SJCRH30 (cell line): ENCODE measurements around the gene DDI2. TPM values are rescaled to one million over a fixed set of nuclear protein-coding genes. Genes with fewer than 3 reads are reported as not detected.
A peak's percentile ranks its signal among the peaks of the same experiment; 100 is the strongest.

ENCODE experiments used
- DNase-seq, 2 experiments: peaks; one replicate each; pipeline ENCODE4 v3.0.0-alpha.2; 2015 to 2020
- H3K27ac ChIP-seq: fragments of 250-450 bp; sonication (Bioruptor Pico); 2 replicates; pipeline ENCODE4 v1.5.1; 2020; ENCODE audit warnings: mild to moderate bottlenecking, moderate library complexity
- H3K27me3 ChIP-seq: fragments of 250-450 bp; sonication (Bioruptor Pico); 2 replicates; pipeline ENCODE4 v1.5.1; 2020; ENCODE audit warnings: mild to moderate bottlenecking, moderate library complexity
- H3K36me3 ChIP-seq: fragments of 250-450 bp; sonication (Bioruptor Pico); 2 replicates; pipeline ENCODE4 v1.5.1; 2020; ENCODE audit warnings: mild to moderate bottlenecking, moderate library complexity
- H3K4me1 ChIP-seq: fragments of 250-450 bp; sonication (Bioruptor Pico); 2 replicates; pipeline ENCODE4 v1.5.1; 2020; ENCODE audit warnings: mild to moderate bottlenecking, moderate library complexity
- H3K4me3 ChIP-seq: fragments of 250-450 bp; sonication (Bioruptor Pico); 2 replicates; pipeline ENCODE4 v1.5.1; 2020; ENCODE audit warnings: mild to moderate bottlenecking, moderate library complexity
- H3K9me3 ChIP-seq: fragments of 250-450 bp; sonication (Bioruptor Pico); replicated peaks from 2 replicates; pipeline ENCODE4 v1.5.1; 2020; ENCODE audit warnings: mild to moderate bottlenecking, moderate library complexity
- total RNA-seq: library from RNA; depleted of rRNA; stranded (reverse); fragments of >200 nt; shearing (Covaris generic); gene quantifications from 2 replicates; pipeline ENCODE4 v1.2.3, GENCODE V29; 2014

The DDI2 gene
- total RNA-seq, 1 experiment from 2014 or later, result 29.1 TPM

- H3K4me3 ChIP-seq, result no peak overlapping the region
- no peaks in the 10 kb centered on the region for H3K27me3 ChIP-seq
- H3K36me3 ChIP-seq, result no peaks in the 10 kb centered on the region
- DNase-seq, result no peak
- H3K4me1 ChIP-seq, result peaks cover 9% of the 10 kb centered on the region
- H3K27ac ChIP-seq, result no peak overlapping the region
- no peaks in the 10 kb centered on the region for H3K9me3 ChIP-seq
Observed at GRCh38 chr1:15674386-15675159, 57.3 kb downstream of the DDI2 start.

GRCh38 chr1:15676010-15676409 is 58.8 kb downstream of the DDI2 start:
- Histone ChIP-seq H3K27ac (no peak overlapping the region), H3K27me3 (no peaks in the 10 kb centered on the region), H3K9me3 (no peaks in the 10 kb centered on the region), H3K36me3 (no peaks in the 10 kb centered on the region), H3K4me3 (no peak overlapping the region), H3K4me1 (peaks cover 9% of the 10 kb centered on the region)
- DNase-seq, result no peak

- no peak for DNase-seq
- Histone ChIP-seq H3K27me3 (no peaks in the 10 kb centered on the region), H3K27ac (no peak overlapping the region), H3K36me3 (no peaks in the 10 kb centered on the region), H3K4me3 (no peak overlapping the region), H3K4me1 (peaks cover 6% of the 10 kb centered on the region), H3K9me3 (no peaks in the 10 kb centered on the region)
Observed at GRCh38 chr1:15676688-15677661, 59.7 kb downstream of the DDI2 start.

- Histone ChIP-seq H3K4me1 (no peaks in the 10 kb centered on the region), H3K4me3 (no peak overlapping the region), H3K9me3 (no peaks in the 10 kb centered on the region), H3K36me3 (no peaks in the 10 kb centered on the region), H3K27me3 (no peaks in the 10 kb centered on the region), H3K27ac (no peak overlapping the region)
- no peak for DNase-seq
Observed at GRCh38 chr1:15678578-15678977, 61.3 kb downstream of the DDI2 start.

- no peak for DNase-seq
- no peaks in the 10 kb centered on the region for H3K4me1 ChIP-seq
- no peaks in the 10 kb centered on the region for H3K9me3 ChIP-seq
- H3K27me3 ChIP-seq, result no peaks in the 10 kb centered on the region
- no peak overlapping the region for H3K4me3 ChIP-seq
- H3K27ac ChIP-seq, result no peak overlapping the region
- H3K36me3 ChIP-seq, result no peaks in the 10 kb centered on the region
Observed at GRCh38 chr1:15680131-15680530, 62.9 kb downstream of the DDI2 start.

- no peaks in the 10 kb centered on the region for H3K36me3 ChIP-seq
- H3K9me3 ChIP-seq, result no peaks in the 10 kb centered on the region
- no peak overlapping the region for H3K4me3 ChIP-seq
- no peak for DNase-seq
- no peaks in the 10 kb centered on the region for H3K27me3 ChIP-seq
- no peak overlapping the region for H3K27ac ChIP-seq
- H3K4me1 ChIP-seq, result no peaks in the 10 kb centered on the region
Observed at GRCh38 chr1:15680561-15681348, 63.5 kb downstream of the DDI2 start.

GRCh38 chr1:15681349-15682292 is 64.4 kb downstream of the DDI2 start:
- H3K27ac ChIP-seq, result no peak overlapping the region
- no peaks in the 10 kb centered on the region for H3K36me3 ChIP-seq
- H3K4me1 ChIP-seq, result no peaks in the 10 kb centered on the region
- no peak for DNase-seq
- no peaks in the 10 kb centered on the region for H3K27me3 ChIP-seq
- no peaks in the 10 kb centered on the region for H3K9me3 ChIP-seq
- H3K4me3 ChIP-seq, result no peak overlapping the region

GRCh38 chr1:15682936-15683341 is 65.7 kb downstream of the DDI2 start:
- H3K4me1 ChIP-seq, result no peaks in the 10 kb centered on the region
- no peaks in the 10 kb centered on the region for H3K36me3 ChIP-seq
- no peak for DNase-seq
- H3K27ac ChIP-seq, result no peak overlapping the region
- no peak overlapping the region for H3K4me3 ChIP-seq
- H3K27me3 ChIP-seq, result no peaks in the 10 kb centered on the region
- H3K9me3 ChIP-seq, result no peaks in the 10 kb centered on the region

- no peaks in the 10 kb centered on the region for H3K9me3 ChIP-seq
- no peaks in the 10 kb centered on the region for H3K36me3 ChIP-seq
- peak overlapping the region; percentile 81 for H3K27ac ChIP-seq
- no peaks in the 10 kb centered on the region for H3K4me1 ChIP-seq
- H3K4me3 ChIP-seq, result peak overlapping the region; percentile 69
- no peaks in the 10 kb centered on the region for H3K27me3 ChIP-seq
- no peak for DNase-seq
Observed at GRCh38 chr1:15683345-15684039, 66.2 kb downstream of the DDI2 start.

- DNase-seq, result peak; percentile 36 to 64
Observed at GRCh38 chr1:15684042-15684461, 66.8 kb downstream of the DDI2 start, which contains the start of gene PLEKHM2. PLEKHM2 (plus strand) TSS chr1:15684320; CDS start chr1:15684559, 239 bp downstream.

GRCh38 chr1:15684468-15685291 is 67.4 kb downstream of the DDI2 start:
- H3K36me3 ChIP-seq, result peaks cover 5% of the 10 kb centered on the region; the same call in 1 of the 2 replicates
- peak overlapping the region; percentile 69 for H3K4me3 ChIP-seq
- no peaks in the 10 kb centered on the region for H3K4me1 ChIP-seq
- no peaks in the 10 kb centered on the region for H3K9me3 ChIP-seq
- no peaks in the 10 kb centered on the region for H3K27me3 ChIP-seq
- H3K27ac ChIP-seq, result peak overlapping the region; percentile 28; the same call in 1 of the 2 replicates
- DNase-seq, result peak; percentile 55 to 64

More at GRCh38 chr1:15684042-15684461, 66.8 kb downstream of the DDI2 start, which contains the start of gene PLEKHM2:
- no peaks in the 10 kb centered on the region for H3K9me3 ChIP-seq
- no peaks in the 10 kb centered on the region for H3K27me3 ChIP-seq
- no peaks in the 10 kb centered on the region for H3K36me3 ChIP-seq
- peak within 1 kb of the TSS; percentile 81 for H3K27ac ChIP-seq
- no peaks in the 10 kb centered on the region for H3K4me1 ChIP-seq
- H3K4me3 ChIP-seq, result peak within 1 kb of the TSS; percentile 69

GRCh38 chr1:15685820-15686219 is 68.6 kb downstream of the DDI2 start:
- H3K9me3 ChIP-seq, result no peaks in the 10 kb centered on the region

More at GRCh38 chr1:15685820-15686219, 68.6 kb downstream of the DDI2 start:
- Histone ChIP-seq H3K4me3 (no peak overlapping the region), H3K4me1 (no peaks in the 10 kb centered on the region; the same call in 1 of the 2 replicates), H3K36me3 (peaks cover 5% of the 10 kb centered on the region; the same call in 1 of the 2 replicates), H3K27ac (no peak overlapping the region), H3K27me3 (no peaks in the 10 kb centered on the region)
- no peak for DNase-seq
